ENCODE results near the gene CCKAR. TPM values are rescaled to one million over a fixed set of nuclear protein-coding genes. Genes with fewer than 3 reads are reported as not detected.

CCKAR gene
- polyA plus RNA-seq, 2 donors = not detected

DNA sequence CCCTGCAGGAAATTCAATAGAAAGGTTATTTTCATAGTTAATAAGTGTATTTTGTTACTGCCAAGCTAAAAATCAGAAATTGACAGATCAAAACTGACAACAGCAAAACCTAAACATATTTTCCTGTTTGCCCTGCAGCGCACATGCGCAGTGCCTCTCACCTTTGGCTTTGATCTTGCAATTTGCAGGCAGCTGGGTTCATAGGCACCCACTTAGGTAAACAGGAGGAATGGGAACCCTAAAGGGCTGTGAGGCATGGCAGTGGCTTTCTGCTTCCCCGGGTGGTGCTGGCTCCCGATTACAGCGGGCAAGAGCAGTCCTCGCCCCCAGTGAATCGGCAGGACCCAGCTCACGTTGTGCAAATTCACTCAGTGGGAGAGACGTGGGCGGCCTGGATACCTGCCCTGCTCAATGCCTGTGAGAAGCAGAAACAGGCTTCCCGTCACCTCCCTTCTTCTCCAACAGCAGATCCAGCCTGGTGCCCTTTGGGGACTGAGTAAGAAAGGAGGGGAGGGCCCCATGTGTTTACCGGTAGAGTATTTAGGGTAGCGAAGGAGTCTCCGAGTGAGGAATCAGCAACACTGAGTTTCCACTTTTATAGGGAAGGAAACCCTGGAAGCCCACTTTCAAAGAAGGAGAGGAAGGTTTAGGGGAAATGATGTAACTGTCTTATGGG, 25.7 kb downstream of the CCKAR start:
- no peaks in the 10 kb centered on the region for H3K27me3 ChIP-seq (ENCODE audit: control insufficient read depth in 1 of 2, insufficient read depth in 2 of 2, low read length in 2 of 2)
- no peaks in the 10 kb centered on the region for H3K4me1 ChIP-seq (ENCODE audit: control insufficient read depth in 2 of 2, insufficient read depth in 2 of 2, low read length in 1 of 2)
- WGBS, 2 donors = 90% methylated on average over 14 of the region's 14 CpGs
- H3K27ac ChIP-seq (ENCODE audit: low read depth in 2 of 2, low read length in 1 of 2) = no peak overlapping the region
- H3K4me3 ChIP-seq (ENCODE audit: low read depth in 1 of 2, low read length in 2 of 2) = no peak overlapping the region
- no peaks in the 10 kb centered on the region for H3K36me3 ChIP-seq (ENCODE audit: control insufficient read depth in 2 of 2, insufficient read depth in 2 of 2, low read length in 1 of 2)
- peaks cover 0 to 2% of the 10 kb centered on the region in 2 donors for H3K9me3 ChIP-seq (ENCODE audit: control insufficient read depth in 2 of 2, insufficient read depth in 1 of 2, low read depth in 1 of 2, low read length in 1 of 2)

DNA sequence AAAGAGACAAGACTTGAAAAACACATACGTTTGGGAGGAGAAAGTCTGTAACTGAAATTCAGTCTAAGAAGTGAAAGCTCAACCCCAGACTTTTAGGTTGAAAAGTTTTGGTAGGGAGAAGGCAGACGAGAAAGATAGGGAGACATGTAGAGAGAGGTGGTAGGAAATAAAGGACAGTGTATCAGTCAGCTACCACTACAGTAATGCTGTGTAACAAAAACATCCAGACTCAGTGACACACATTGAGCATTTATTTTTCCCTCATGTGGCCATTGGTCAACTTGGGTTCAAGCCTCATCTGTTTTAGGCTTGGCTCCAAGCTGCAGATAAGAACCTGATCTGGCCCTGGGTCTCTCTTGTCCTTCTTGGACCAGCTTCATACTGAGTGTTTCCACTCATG, 26.9 kb downstream of the CCKAR start:
- Histone ChIP-seq H3K4me3 (ENCODE audit: low read depth in 1 of 2, low read length in 2 of 2) (no peak overlapping the region), H3K4me1 (ENCODE audit: control insufficient read depth in 2 of 2, insufficient read depth in 2 of 2, low read length in 1 of 2) (no peaks in the 10 kb centered on the region), H3K27me3 (ENCODE audit: control insufficient read depth in 1 of 2, insufficient read depth in 2 of 2, low read length in 2 of 2) (no peaks in the 10 kb centered on the region), H3K36me3 (ENCODE audit: control insufficient read depth in 2 of 2, insufficient read depth in 2 of 2, low read length in 1 of 2) (no peaks in the 10 kb centered on the region), H3K9me3 (ENCODE audit: control insufficient read depth in 2 of 2, insufficient read depth in 1 of 2, low read depth in 1 of 2, low read length in 1 of 2) (peaks cover 0 to 2% of the 10 kb centered on the region in 2 donors), H3K27ac (ENCODE audit: low read depth in 2 of 2, low read length in 1 of 2) (no peak overlapping the region)
- WGBS, 2 donors = 64 to 75% methylated on average over 2 of the region's 2 CpGs

DNA sequence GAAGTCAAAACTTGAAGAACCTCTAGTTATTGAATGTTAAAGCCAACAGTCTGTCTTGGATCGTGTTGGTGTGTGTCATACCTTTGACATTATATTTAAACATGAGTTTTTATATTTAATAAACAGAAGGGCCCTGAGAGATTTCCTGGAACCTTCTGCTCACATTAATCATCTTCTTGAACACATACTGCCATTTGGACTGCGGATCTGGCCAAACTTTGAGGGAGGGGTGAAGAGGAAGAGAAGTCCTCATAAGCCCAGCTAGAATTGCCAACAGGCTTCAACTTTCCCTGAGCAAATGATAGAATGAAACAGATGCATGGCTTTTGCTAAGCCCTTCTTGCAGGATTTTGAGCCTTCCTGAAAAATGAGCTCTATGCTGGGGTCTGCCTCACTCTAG, 27.4 kb downstream of the CCKAR start:
- 33 to 42% methylated on average over 2 of the region's 2 CpGs for WGBS, 2 donors

DNA sequence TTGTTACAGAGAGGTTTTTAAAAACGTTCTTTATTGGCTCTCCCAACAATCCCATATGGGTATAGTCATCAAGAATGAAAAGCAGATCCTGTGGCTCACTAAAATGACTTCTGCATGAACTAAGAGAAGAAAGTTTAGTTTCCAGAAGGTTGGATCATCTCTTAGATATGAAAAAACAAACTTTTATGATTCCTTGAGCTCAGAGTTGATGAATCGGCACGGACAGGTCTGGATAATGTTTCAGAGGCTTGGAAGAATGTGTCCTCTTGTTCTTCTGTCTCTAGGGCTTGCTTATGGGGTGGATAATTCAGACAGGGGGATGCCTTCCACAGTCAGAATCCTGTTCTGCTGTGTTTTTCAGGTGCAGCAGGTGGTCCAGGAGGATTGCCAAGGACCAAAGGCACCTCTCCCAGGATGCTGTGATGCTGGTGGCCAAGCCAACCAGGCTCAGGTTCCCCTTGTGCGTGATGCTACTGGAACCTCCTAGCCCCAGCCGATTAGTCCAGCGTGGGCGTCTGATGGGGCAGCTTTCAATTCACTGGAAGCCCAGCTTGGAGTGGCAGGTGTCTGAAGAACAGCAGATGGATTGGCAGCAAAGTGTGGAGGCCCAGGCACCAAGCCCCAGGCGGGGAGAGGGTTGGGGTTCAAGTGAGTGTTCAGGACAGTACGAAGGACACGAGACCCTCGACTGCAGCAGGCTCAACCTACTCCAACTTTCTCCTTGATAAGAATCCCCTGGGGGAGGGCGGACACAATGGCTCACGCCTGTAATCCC, 30.3 kb downstream of the CCKAR start:
- WGBS, 2 donors = 93% methylated on average over 13 of the region's 13 CpGs
- Histone ChIP-seq H3K4me1 (ENCODE audit: control insufficient read depth in 2 of 2, insufficient read depth in 2 of 2, low read length in 1 of 2) (no peaks in the 10 kb centered on the region), H3K27me3 (ENCODE audit: control insufficient read depth in 1 of 2, insufficient read depth in 2 of 2, low read length in 2 of 2) (no peaks in the 10 kb centered on the region), H3K9me3 (ENCODE audit: control insufficient read depth in 2 of 2, insufficient read depth in 1 of 2, low read depth in 1 of 2, low read length in 1 of 2) (peaks cover under 1 to 2% of the 10 kb centered on the region in 2 donors), H3K36me3 (ENCODE audit: control insufficient read depth in 2 of 2, insufficient read depth in 2 of 2, low read length in 1 of 2) (no peaks in the 10 kb centered on the region), H3K27ac (ENCODE audit: low read depth in 2 of 2, low read length in 1 of 2) (no peak overlapping the region), H3K4me3 (ENCODE audit: low read depth in 1 of 2, low read length in 2 of 2) (no peak overlapping the region)

More for the DNA sequence above, 27.4 kb downstream of the CCKAR start:
- Histone ChIP-seq H3K36me3 (ENCODE audit: control insufficient read depth in 2 of 2, insufficient read depth in 2 of 2, low read length in 1 of 2) (no peaks in the 10 kb centered on the region), H3K4me1 (ENCODE audit: control insufficient read depth in 2 of 2, insufficient read depth in 2 of 2, low read length in 1 of 2) (no peaks in the 10 kb centered on the region), H3K27ac (ENCODE audit: low read depth in 2 of 2, low read length in 1 of 2) (no peak overlapping the region), H3K9me3 (ENCODE audit: control insufficient read depth in 2 of 2, insufficient read depth in 1 of 2, low read depth in 1 of 2, low read length in 1 of 2) (peaks cover 0 to 2% of the 10 kb centered on the region in 2 donors), H3K27me3 (ENCODE audit: control insufficient read depth in 1 of 2, insufficient read depth in 2 of 2, low read length in 2 of 2) (no peaks in the 10 kb centered on the region), H3K4me3 (ENCODE audit: low read depth in 1 of 2, low read length in 2 of 2) (no peak overlapping the region)

DNA sequence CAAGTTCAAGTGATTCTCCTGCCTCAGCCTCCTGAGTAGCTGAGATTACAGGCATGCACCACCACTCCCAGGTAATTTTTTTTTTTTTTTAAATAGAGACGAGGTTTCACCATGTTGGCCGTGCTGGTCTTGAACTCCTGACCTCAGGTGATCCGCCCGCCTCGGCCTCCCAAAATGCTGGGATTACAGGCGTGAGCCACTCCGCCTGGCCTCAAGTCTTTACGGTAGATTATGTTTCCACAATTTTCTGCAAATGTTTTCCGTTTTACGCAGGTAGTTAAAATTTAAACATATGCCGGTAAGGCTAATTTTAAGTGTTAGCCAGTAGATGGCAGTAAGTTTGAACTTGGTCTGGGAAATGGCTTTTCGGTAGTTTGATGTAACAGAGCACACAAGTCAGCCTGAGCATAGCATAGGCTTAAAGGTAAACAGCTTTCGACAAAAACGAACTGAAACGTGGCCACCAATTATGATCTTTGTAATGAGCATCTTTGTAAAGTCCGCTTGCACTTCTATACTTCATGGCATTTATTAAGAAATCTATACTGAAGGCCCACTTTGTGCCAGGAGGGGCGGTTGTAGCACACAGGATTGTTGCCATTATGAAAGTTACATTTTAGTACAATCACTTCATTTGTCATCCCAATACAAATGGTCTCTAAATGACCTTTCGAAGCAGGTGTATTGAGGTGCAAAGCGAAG, 31.1 kb downstream of the CCKAR start:
- peaks cover 2% of the 10 kb centered on the region in 2 donors for H3K9me3 ChIP-seq (ENCODE audit: control insufficient read depth in 2 of 2, insufficient read depth in 1 of 2, low read depth in 1 of 2, low read length in 1 of 2)
- H3K27ac ChIP-seq (ENCODE audit: low read depth in 2 of 2, low read length in 1 of 2) = no peak overlapping the region
- H3K36me3 ChIP-seq (ENCODE audit: control insufficient read depth in 2 of 2, insufficient read depth in 2 of 2, low read length in 1 of 2) = no peaks in the 10 kb centered on the region
- no peaks in the 10 kb centered on the region for H3K4me1 ChIP-seq (ENCODE audit: control insufficient read depth in 2 of 2, insufficient read depth in 2 of 2, low read length in 1 of 2)
- H3K27me3 ChIP-seq (ENCODE audit: control insufficient read depth in 1 of 2, insufficient read depth in 2 of 2, low read length in 2 of 2) = no peaks in the 10 kb centered on the region
- no peak overlapping the region for H3K4me3 ChIP-seq (ENCODE audit: low read depth in 1 of 2, low read length in 2 of 2)
- WGBS, 2 donors = 25 to 34% methylated on average over 19 of the region's 19 CpGs

DNA sequence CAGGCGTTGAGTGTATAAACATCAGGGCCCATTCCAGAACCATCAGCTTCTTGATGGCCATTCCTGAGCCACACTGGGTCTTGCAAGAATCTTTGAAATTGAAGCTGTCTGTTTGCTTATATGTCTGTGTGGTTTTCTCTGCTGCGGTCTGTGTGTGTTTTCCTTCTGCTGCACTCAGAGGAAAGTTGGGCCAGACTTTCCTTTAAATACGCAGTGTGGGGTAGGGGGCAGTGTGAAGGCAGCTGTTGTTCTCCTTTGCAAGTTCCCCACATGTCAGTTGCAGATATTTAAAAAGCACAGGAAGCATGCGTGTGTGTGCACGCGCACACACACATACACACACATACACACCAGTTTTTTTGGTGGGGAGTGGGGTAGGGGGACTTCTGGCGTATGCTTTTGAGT, 32.1 kb downstream of the CCKAR start:
- Histone ChIP-seq H3K4me1 (ENCODE audit: control insufficient read depth in 2 of 2, insufficient read depth in 2 of 2, low read length in 1 of 2) (no peaks in the 10 kb centered on the region), H3K36me3 (ENCODE audit: control insufficient read depth in 2 of 2, insufficient read depth in 2 of 2, low read length in 1 of 2) (no peaks in the 10 kb centered on the region), H3K27me3 (ENCODE audit: control insufficient read depth in 1 of 2, insufficient read depth in 2 of 2, low read length in 2 of 2) (no peaks in the 10 kb centered on the region), H3K9me3 (ENCODE audit: control insufficient read depth in 2 of 2, insufficient read depth in 1 of 2, low read depth in 1 of 2, low read length in 1 of 2) (peaks cover 1 to 2% of the 10 kb centered on the region in 2 donors), H3K27ac (ENCODE audit: low read depth in 2 of 2, low read length in 1 of 2) (no peak overlapping the region), H3K4me3 (ENCODE audit: low read depth in 1 of 2, low read length in 2 of 2) (no peak overlapping the region)
- WGBS, 2 donors = 71 to 81% methylated on average over 7 of the region's 7 CpGs

DNA sequence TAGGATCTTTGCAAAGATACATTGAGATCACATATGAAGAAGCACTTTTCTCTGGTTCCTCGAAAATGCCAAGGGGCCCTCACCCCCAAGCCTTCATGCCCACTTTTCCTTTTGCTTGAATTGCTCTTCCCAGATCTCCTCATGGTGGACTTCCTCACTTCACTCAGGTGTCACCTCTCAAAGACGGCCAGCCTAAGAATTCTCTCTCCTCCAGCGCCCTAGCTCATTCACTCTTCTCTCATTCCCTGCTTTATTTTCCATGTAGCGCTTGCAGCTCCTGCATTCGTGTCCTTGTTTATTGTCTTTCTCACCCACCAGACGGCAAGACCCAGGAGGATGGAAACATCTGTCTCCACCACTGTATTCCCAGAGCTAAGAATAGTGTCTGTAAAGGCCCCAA, 32.9 kb downstream of the CCKAR start:
- Histone ChIP-seq H3K27me3 (ENCODE audit: control insufficient read depth in 1 of 2, insufficient read depth in 2 of 2, low read length in 2 of 2) (no peaks in the 10 kb centered on the region), H3K36me3 (ENCODE audit: control insufficient read depth in 2 of 2, insufficient read depth in 2 of 2, low read length in 1 of 2) (no peaks in the 10 kb centered on the region), H3K4me1 (ENCODE audit: control insufficient read depth in 2 of 2, insufficient read depth in 2 of 2, low read length in 1 of 2) (no peaks in the 10 kb centered on the region), H3K4me3 (ENCODE audit: low read depth in 1 of 2, low read length in 2 of 2) (no peak overlapping the region), H3K27ac (ENCODE audit: low read depth in 2 of 2, low read length in 1 of 2) (no peak overlapping the region), H3K9me3 (ENCODE audit: control insufficient read depth in 2 of 2, insufficient read depth in 1 of 2, low read depth in 1 of 2, low read length in 1 of 2) (peaks cover 1 to 2% of the 10 kb centered on the region in 2 donors)
- 88 to 89% methylated on average over 6 of the region's 6 CpGs for WGBS, 2 donors

DNA sequence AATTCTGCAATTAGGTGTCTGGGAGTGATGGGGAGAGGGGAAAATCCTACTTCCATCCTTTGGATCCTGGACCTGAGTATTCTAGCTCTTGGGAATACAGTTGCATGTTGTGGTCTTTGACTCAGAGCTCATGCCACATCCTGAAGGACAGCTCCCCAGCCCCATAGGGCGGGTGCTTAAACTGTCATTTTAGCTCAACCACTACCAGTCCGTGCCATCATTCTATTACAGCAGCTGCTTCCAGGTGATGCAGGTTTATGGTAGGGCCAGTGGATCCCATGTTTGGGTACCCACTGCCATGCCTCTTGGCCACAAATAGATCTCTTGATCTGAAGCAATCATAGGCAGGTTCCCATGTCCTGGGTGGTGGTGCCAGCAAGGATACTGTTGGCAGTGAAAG, 34.7 kb downstream of the CCKAR start:
- peaks cover 1 to 2% of the 10 kb centered on the region in 2 donors for H3K9me3 ChIP-seq (ENCODE audit: control insufficient read depth in 2 of 2, insufficient read depth in 1 of 2, low read depth in 1 of 2, low read length in 1 of 2)
- no peak overlapping the region for H3K27ac ChIP-seq (ENCODE audit: low read depth in 2 of 2, low read length in 1 of 2)
- H3K27me3 ChIP-seq (ENCODE audit: control insufficient read depth in 1 of 2, insufficient read depth in 2 of 2, low read length in 2 of 2) = no peaks in the 10 kb centered on the region
- no peak overlapping the region for H3K4me3 ChIP-seq (ENCODE audit: low read depth in 1 of 2, low read length in 2 of 2)
- H3K36me3 ChIP-seq (ENCODE audit: control insufficient read depth in 2 of 2, insufficient read depth in 2 of 2, low read length in 1 of 2) = no peaks in the 10 kb centered on the region
- H3K4me1 ChIP-seq (ENCODE audit: control insufficient read depth in 2 of 2, insufficient read depth in 2 of 2, low read length in 1 of 2) = no peaks in the 10 kb centered on the region
- WGBS, 2 donors = 85 to 96% methylated on average over 2 of the region's 2 CpGs

DNA sequence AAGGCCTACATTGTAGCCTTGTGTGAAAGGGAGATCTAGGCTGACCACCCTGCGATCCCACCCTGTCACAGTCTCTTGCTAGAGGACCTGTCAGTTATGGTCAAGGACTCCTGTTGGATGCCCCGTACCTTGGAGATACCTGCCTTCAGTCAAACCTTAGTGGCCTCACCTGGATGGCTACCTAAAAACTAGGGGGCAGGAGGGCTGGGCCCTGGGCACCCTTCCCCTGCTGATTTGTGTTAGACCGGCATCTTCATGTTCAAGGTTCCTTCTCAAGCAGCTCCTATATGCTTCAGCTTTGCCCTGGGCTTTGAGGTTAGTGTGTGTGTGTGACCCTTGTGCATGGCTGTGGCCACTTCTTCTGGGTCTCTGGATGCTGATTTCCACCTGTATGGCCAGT, 35.3 kb downstream of the CCKAR start:
- H3K36me3 ChIP-seq (ENCODE audit: control insufficient read depth in 2 of 2, insufficient read depth in 2 of 2, low read length in 1 of 2) = no peaks in the 10 kb centered on the region
- no peak overlapping the region for H3K27ac ChIP-seq (ENCODE audit: low read depth in 2 of 2, low read length in 1 of 2)
- no peak overlapping the region for H3K4me3 ChIP-seq (ENCODE audit: low read depth in 1 of 2, low read length in 2 of 2)
- H3K4me1 ChIP-seq (ENCODE audit: control insufficient read depth in 2 of 2, insufficient read depth in 2 of 2, low read length in 1 of 2) = no peaks in the 10 kb centered on the region
- 93 to 95% methylated on average over 3 of the region's 3 CpGs for WGBS, 2 donors
- peaks cover 1 to 2% of the 10 kb centered on the region in 2 donors for H3K9me3 ChIP-seq (ENCODE audit: control insufficient read depth in 2 of 2, insufficient read depth in 1 of 2, low read depth in 1 of 2, low read length in 1 of 2)
- no peaks in the 10 kb centered on the region for H3K27me3 ChIP-seq (ENCODE audit: control insufficient read depth in 1 of 2, insufficient read depth in 2 of 2, low read length in 2 of 2)
